GM21737 (cell line): Measurements from ENCODE around the gene ARL15.

Experiments used
- ATAC-seq: cut with Tn5 transposase; IDR thresholded peaks from one replicate; pipeline ENCODE4 v1.9.1; 2021; ENCODE audit warnings: mild to moderate bottlenecking, moderate library complexity; ENCODE audit not compliant: unreplicated experiment

ARL15 gene

GRCh38 chr5:53917826-53918225 is 392.5 kb downstream of the ARL15 start:
- no peak for ATAC-seq

- ATAC-seq, result no peak
These were observed 393.3 kb downstream of the ARL15 start for GRCh38 chr5:53917095-53917494.

- no peak for ATAC-seq
These were observed 395.3 kb downstream of the ARL15 start for GRCh38 chr5:53915120-53915519.

- ATAC-seq, result no peak
These were observed 396.4 kb downstream of the ARL15 start for GRCh38 chr5:53913941-53914340.

GRCh38 chr5:53908757-53909156 is 401.6 kb downstream of the ARL15 start:
- ATAC-seq, result no peak

- no peak for ATAC-seq
These were observed 402.5 kb downstream of the ARL15 start for GRCh38 chr5:53907827-53908226.

- ATAC-seq, result no peak
These were observed 403.6 kb downstream of the ARL15 start for GRCh38 chr5:53906736-53907135.

GRCh38 chr5:53902296-53902907 is 408.0 kb downstream of the ARL15 start:
- no peak for ATAC-seq

GRCh38 chr5:53900677-53901076 is 409.7 kb downstream of the ARL15 start:
- no peak for ATAC-seq

- no peak for ATAC-seq
These were observed 415.2 kb downstream of the ARL15 start for GRCh38 chr5:53895091-53895683.

GRCh38 chr5:53893626-53894025 is 416.7 kb downstream of the ARL15 start:
- ATAC-seq, result no peak

- ATAC-seq, result no peak
These were observed 418.1 kb downstream of the ARL15 start for GRCh38 chr5:53892224-53892623.

GRCh38 chr5:53891159-53891558 is 419.2 kb downstream of the ARL15 start:
- ATAC-seq, result no peak

GRCh38 chr5:53890490-53890889 is 419.9 kb downstream of the ARL15 start:
- ATAC-seq, result no peak

- no peak for ATAC-seq
These were observed 425.5 kb downstream of the ARL15 start for GRCh38 chr5:53884844-53885243.

- ATAC-seq, result no peak
These were observed 426.0 kb downstream of the ARL15 start for GRCh38 chr5:53884417-53884816.

GRCh38 chr5:53882676-53883031 is 427.7 kb downstream of the ARL15 start:
- ATAC-seq, result no peak

GRCh38 chr5:53882006-53882675 is 428.2 kb downstream of the ARL15 start:
- ATAC-seq, result no peak

- ATAC-seq, result no peak
These were observed 430.6 kb downstream of the ARL15 start for GRCh38 chr5:53879708-53880323.

- no peak for ATAC-seq
These were observed 432.4 kb downstream of the ARL15 start for GRCh38 chr5:53878015-53878414.

GRCh38 chr5:53877243-53877642 is 433.1 kb downstream of the ARL15 start:
- no peak for ATAC-seq

GRCh38 chr5:53874409-53874808 is 436.0 kb downstream of the ARL15 start:
- ATAC-seq, result no peak
